NCI-H2029 (cell line): ENCODE measurements around the gene KIF3A.

Source experiments
- DNase-seq: peaks from one replicate; lab custom pipeline; 2025; lab: John Stamatoyannopoulos, UW

Gene KIF3A

GRCh38 chr5:132770476-132771159 lies 33.3 kb upstream of the KIF3A start:
- DNase-seq: no peak

GRCh38 chr5:132768485-132768868 lies 31.1 kb upstream of the KIF3A start:
- DNase-seq: no peak

- peak; percentile 49 for DNase-seq
Measured at GRCh38 chr5:132767150-132767549, 29.8 kb upstream of the KIF3A start.

- no peak for DNase-seq
Measured at GRCh38 chr5:132766806-132767055, 29.4 kb upstream of the KIF3A start.

- DNase-seq: no peak
Measured at GRCh38 chr5:132766020-132766805, 28.9 kb upstream of the KIF3A start.

GRCh38 chr5:132765311-132766019 lies 28.1 kb upstream of the KIF3A start:
- DNase-seq: no peak

- no peak for DNase-seq
Measured at GRCh38 chr5:132764671-132765238, 27.4 kb upstream of the KIF3A start.

GRCh38 chr5:132764051-132764450 lies 26.7 kb upstream of the KIF3A start:
- no peak for DNase-seq

GRCh38 chr5:132763181-132764036 lies 26.1 kb upstream of the KIF3A start:
- DNase-seq: no peak

- no peak for DNase-seq
Measured at GRCh38 chr5:132762246-132763000, 25.1 kb upstream of the KIF3A start.

- DNase-seq: no peak
Measured at GRCh38 chr5:132761321-132762240, 24.2 kb upstream of the KIF3A start.

- no peak for DNase-seq
Measured at GRCh38 chr5:132760601-132761317, 23.4 kb upstream of the KIF3A start.

GRCh38 chr5:132760049-132760420 lies 22.7 kb upstream of the KIF3A start:
- no peak for DNase-seq

- no peak for DNase-seq
Measured at GRCh38 chr5:132759114-132760048, 22.0 kb upstream of the KIF3A start.

GRCh38 chr5:132758451-132758850 lies 21.1 kb upstream of the KIF3A start:
- no peak for DNase-seq

- DNase-seq: no peak
Measured at GRCh38 chr5:132756542-132756941, 19.2 kb upstream of the KIF3A start.

- no peak for DNase-seq
Measured at GRCh38 chr5:132754947-132755346, 17.6 kb upstream of the KIF3A start.

GRCh38 chr5:132754111-132754510 lies 16.8 kb upstream of the KIF3A start:
- no peak for DNase-seq
